ENCODE data around the gene TBCC.

- TF ChIP-seq, protein P1, sequence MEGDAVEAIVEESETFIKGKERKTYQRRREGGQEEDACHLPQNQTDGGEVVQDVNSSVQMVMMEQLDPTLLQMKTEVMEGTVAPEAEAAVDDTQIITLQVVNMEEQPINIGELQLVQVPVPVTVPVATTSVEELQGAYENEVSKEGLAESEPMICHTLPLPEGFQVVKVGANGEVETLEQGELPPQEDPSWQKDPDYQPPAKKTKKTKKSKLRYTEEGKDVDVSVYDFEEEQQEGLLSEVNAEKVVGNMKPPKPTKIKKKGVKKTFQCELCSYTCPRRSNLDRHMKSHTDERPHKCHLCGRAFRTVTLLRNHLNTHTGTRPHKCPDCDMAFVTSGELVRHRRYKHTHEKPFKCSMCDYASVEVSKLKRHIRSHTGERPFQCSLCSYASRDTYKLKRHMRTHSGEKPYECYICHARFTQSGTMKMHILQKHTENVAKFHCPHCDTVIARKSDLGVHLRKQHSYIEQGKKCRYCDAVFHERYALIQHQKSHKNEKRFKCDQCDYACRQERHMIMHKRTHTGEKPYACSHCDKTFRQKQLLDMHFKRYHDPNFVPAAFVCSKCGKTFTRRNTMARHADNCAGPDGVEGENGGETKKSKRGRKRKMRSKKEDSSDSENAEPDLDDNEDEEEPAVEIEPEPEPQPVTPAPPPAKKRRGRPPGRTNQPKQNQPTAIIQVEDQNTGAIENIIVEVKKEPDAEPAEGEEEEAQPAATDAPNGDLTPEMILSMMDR (IDR thresholded peaks at IDR 0.05; ENCODE audit: low read length): no peak
- no peak for TF ChIP-seq EZH2 (optimal IDR thresholded peaks at IDR 0.05; ENCODE audit: low read depth, low read length)
- no peak for TF ChIP-seq EZH2phosphoT487 (IDR thresholded peaks at IDR 0.05; ENCODE audit: low read length)
Measured at GRCh38 chr6:42745640-42746462, at the start of gene TBCC.

Data from MM.1S (cell line).